Loucy (cell line): Measurements from ENCODE around the gene SERPINI2.

ENCODE experiments used
- H2AFZ ChIP-seq: fragments of 200-600 bp; sonication (generic); 2 replicates; pipeline ENCODE4 v1.6.0; 2016; ENCODE audit warnings: antibody characterized with exemption, mild to moderate bottlenecking, low read length, moderate library complexity
- H3F3A ChIP-seq: fragments of 200-600 bp; 2 replicates; pipeline ENCODE4 v1.6.0; 2016; ENCODE audit warnings: antibody characterized with exemption, low read depth, mild to moderate bottlenecking
- H3K27me3 ChIP-seq: fragments of 200-600 bp; sonication (generic); 2 replicates; pipeline ENCODE4 v1.6.1; 2014; ENCODE audit warnings: low read length, mild to moderate bottlenecking; ENCODE audit not compliant: insufficient read depth, poor library complexity, severe bottlenecking
- H3K36me3 ChIP-seq: fragments of 200-600 bp; sonication (generic); 2 replicates; pipeline ENCODE4 v1.6.1; 2016; ENCODE audit warnings: low read length; ENCODE audit not compliant: insufficient read depth
- H3K4me1 ChIP-seq: fragments of 200-600 bp; sonication (generic); 2 replicates; pipeline ENCODE4 v1.5.1; 2014; ENCODE audit warnings: low read length, mild to moderate bottlenecking; ENCODE audit not compliant: insufficient read depth, poor library complexity, severe bottlenecking
- H3K4me2 ChIP-seq: fragments of 200-600 bp; sonication (generic); 2 replicates; pipeline ENCODE4 v1.6.0; 2014; ENCODE audit warnings: antibody characterized with exemption, low read length, low read depth, mild to moderate bottlenecking; ENCODE audit not compliant: poor library complexity, severe bottlenecking
- H3K4me3 ChIP-seq: fragments of 200-600 bp; sonication (generic); 2 replicates; pipeline ENCODE4 v1.5.1; 2014; ENCODE audit warnings: low read length, mild to moderate bottlenecking, mixed read lengths; ENCODE audit not compliant: poor library complexity, severe bottlenecking
- H3K79me2 ChIP-seq: fragments of 200-600 bp; sonication (generic); 2 replicates; pipeline ENCODE4 v1.6.1; 2014; ENCODE audit warnings: low read length; ENCODE audit not compliant: insufficient read depth
- H3K9ac ChIP-seq: fragments of 200-600 bp; sonication (generic); 2 replicates; pipeline ENCODE4 v1.6.0; 2014; ENCODE audit warnings: mild to moderate bottlenecking, low read depth, low read length, moderate library complexity; ENCODE audit not compliant: poor library complexity, severe bottlenecking
- H3K9me2 ChIP-seq: fragments of 200-600 bp; sonication (generic); replicated peaks from 2 replicates; pipeline ENCODE4 v1.6.1; 2016; ENCODE audit warnings: low read depth, low read length, mixed read lengths
- H3K9me3 ChIP-seq: fragments of 200-600 bp; sonication (generic); 2 replicates; pipeline ENCODE4 v1.6.1; 2014; ENCODE audit warnings: mild to moderate bottlenecking, antibody characterized with exemption, low read length, low read depth; ENCODE audit not compliant: insufficient read depth
- H4K20me1 ChIP-seq: fragments of 200-600 bp; sonication (generic); 2 replicates; pipeline ENCODE4 v1.6.0; 2014; ENCODE audit warnings: antibody characterized with exemption, low read length, mild to moderate bottlenecking; ENCODE audit not compliant: insufficient read depth, poor library complexity, severe bottlenecking
- CTCF ChIP-seq: fragments of 200-600 bp; sonication (generic); conservative IDR thresholded peaks from 2 replicates; pipeline ENCODE4 v1.5.1; 2014; ENCODE audit warnings: mild to moderate bottlenecking, antibody characterized with exemption, low read length
- EZH2phosphoT487 ChIP-seq: fragments of 200-600 bp; IDR thresholded peaks from 2 replicates; pipeline ENCODE4 v1.6.1; 2018; ENCODE audit warnings: antibody characterized with exemption, mild to moderate bottlenecking, moderate library complexity, borderline replicate concordance

The SERPINI2 gene

GRCh38 chr3:167469381-167469780 is 4.5 kb downstream of the SERPINI2 start:
- Histone ChIP-seq H3K9ac (no peak overlapping the region), H4K20me1 (no peaks in the 10 kb centered on the region), H3K4me2 (no peak overlapping the region)

GRCh38 chr3:167467848-167468611 is 5.8 kb downstream of the SERPINI2 start:
- Histone ChIP-seq H3K36me3 (no peaks in the 10 kb centered on the region), H3K4me3 (no peak overlapping the region), H4K20me1 (no peaks in the 10 kb centered on the region), H3K27me3 (no peaks in the 10 kb centered on the region), H2AFZ (no peak overlapping the region), H3K9me2 (no peaks in the 10 kb centered on the region), H3F3A (no peaks in the 10 kb centered on the region), H3K4me2 (no peak overlapping the region), H3K9me3 (no peaks in the 10 kb centered on the region), H3K4me1 (no peaks in the 10 kb centered on the region), H3K79me2 (no peaks in the 10 kb centered on the region), H3K9ac (no peak overlapping the region)
- TF ChIP-seq EZH2phosphoT487 (no peak), CTCF (no peak)

More at GRCh38 chr3:167469381-167469780, 4.5 kb downstream of the SERPINI2 start:
- H3K36me3 ChIP-seq = no peaks in the 10 kb centered on the region
- no peaks in the 10 kb centered on the region for H3K79me2 ChIP-seq
- no peaks in the 10 kb centered on the region for H3K4me1 ChIP-seq
- H3F3A ChIP-seq = no peaks in the 10 kb centered on the region
- TF ChIP-seq EZH2phosphoT487 (no peak), CTCF (no peak)
- H3K9me2 ChIP-seq = no peaks in the 10 kb centered on the region
- no peaks in the 10 kb centered on the region for H3K27me3 ChIP-seq
- H3K9me3 ChIP-seq = no peaks in the 10 kb centered on the region
- no peak overlapping the region for H2AFZ ChIP-seq
- H3K4me3 ChIP-seq = no peak overlapping the region

- Histone ChIP-seq H4K20me1 (no peaks in the 10 kb centered on the region), H3K9ac (no peak overlapping the region), H3K79me2 (no peaks in the 10 kb centered on the region), H3K36me3 (no peaks in the 10 kb centered on the region), H3K4me1 (no peaks in the 10 kb centered on the region), H3K27me3 (no peaks in the 10 kb centered on the region), H3K9me2 (no peaks in the 10 kb centered on the region), H2AFZ (no peak overlapping the region), H3K9me3 (no peaks in the 10 kb centered on the region), H3K4me2 (no peak overlapping the region), H3K4me3 (no peak overlapping the region), H3F3A (no peaks in the 10 kb centered on the region)
- TF ChIP-seq CTCF = no peak
- TF ChIP-seq EZH2phosphoT487 = no peak
Observed at GRCh38 chr3:167466966-167467365, 6.9 kb downstream of the SERPINI2 start.
